IPS-NIHi11 (cell line): Measurements from ENCODE around the gene TSPEAR.

Experiments used
- DNase-seq: peaks from one replicate; pipeline ENCODE4 v3.0.0; 2012; ENCODE audit warnings: mixed read lengths, low spot score

Gene TSPEAR

DNA sequence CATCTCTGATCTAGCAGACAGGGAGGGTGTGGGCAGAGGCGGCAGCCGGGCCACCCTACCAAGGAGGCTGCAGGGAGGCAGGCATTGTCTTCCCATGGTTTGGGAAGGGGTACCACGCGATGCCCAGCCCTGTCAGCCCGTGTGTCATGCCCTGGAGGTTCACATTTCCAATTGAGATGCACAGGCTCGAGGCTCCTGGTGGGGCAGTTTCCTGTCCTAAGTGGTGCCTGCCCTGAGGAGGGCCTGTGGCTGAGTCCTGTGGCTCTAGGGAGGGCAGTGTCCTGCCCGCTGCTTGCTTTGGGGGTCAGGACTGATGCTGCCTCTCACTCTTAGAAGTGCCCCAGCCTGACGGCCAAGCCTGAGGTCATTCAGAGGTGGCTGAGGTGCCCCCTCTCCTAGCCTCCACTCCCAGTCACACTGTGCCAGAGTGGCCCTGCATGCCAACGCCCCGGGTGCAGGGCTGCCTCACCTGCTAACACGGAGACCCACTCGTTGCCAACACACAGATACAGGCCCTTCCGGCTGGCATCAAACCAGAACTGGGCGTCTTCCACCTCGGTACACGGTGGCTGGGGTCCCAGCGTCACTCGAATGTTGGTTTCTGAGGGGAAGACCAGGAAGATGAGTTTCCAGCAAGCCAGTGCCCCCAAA lies 183.3 kb downstream of the TSPEAR start:
- no peak for DNase-seq

DNA sequence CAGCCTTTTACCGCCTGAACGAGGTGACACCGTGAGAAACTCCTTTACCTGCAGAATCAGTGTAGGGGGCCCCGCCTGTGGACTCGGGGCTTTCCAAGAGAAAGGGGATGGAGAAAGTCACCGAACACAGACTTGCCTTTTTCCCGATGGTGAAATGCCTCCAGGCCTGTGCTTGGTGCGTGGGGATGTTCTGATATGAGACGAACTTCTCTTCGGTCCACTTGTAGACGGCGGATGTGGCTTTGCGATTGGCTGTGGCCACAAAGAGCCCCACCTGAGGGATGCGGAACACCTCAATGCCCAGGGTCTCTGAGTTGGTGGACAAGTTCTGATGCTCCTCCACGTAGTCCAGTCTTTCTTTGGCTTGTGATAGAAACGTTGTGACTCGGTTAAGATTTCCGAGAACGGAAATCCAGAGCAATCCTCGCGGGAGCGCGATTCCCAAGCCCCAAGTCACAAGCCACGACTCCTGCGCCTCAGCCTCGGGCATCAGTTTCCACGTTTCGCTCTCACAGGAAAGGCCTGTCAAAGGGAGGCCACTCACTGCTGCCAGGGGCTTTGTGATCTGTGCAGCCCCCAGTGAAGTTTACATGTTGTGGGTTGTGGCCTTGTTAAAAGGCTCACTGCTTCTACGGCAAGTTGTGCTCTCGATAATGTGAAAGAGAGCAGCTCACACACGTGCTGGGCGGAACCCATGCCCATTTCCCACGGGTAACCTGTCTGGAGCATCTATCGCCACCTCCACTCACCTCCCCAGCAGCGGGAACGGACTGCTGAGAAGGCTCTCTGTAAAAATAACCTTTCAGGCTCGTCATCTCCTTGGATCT lies 184.0 kb downstream of the TSPEAR start:
- DNase-seq, result no peak

DNA sequence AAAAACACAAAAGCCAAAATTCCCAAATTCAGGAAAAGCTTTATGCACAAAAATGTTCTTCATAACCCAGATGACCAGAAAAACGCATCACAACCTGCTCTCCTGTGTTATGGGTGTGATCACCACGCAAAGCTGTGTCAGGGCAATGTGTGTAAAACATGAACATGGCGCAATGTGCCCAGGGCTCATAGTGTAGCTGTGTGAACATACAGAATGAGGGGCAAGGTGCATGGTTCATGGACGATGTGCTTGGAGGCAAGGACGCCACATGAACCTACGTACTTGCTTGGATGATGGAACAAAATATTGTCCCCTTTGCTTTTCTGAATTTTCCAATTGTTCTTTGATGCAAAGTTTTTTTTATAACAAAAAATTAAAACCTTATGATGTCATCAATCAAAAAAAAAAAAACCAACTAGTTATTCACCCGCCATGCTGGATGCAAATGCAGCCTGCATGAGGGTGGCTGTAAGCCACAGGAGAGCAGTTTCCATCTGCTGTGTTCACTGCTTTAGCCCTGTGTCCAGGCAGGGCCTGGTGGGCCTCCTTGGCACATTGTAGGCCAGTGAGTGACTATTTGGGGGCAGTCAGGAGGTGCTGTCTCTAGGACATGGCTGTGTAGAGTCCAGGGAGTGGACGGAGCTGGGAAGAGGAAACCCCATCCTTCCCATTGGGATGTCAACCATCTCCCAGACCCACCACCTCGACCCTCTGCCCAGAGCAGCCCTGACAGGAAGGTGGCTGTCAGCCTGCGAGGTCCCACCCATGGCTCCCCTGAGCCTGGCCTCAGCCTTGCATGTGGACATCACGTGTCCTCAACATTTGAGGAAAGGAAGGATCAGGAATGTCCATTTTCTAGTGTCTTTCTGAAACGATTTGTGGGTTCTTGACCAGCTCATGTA lies 185.0 kb downstream of the TSPEAR start:
- no peak for DNase-seq

GRCh38 chr21:44525391-44526095 lies 185.8 kb downstream of the TSPEAR start:
- no peak for DNase-seq

DNA sequence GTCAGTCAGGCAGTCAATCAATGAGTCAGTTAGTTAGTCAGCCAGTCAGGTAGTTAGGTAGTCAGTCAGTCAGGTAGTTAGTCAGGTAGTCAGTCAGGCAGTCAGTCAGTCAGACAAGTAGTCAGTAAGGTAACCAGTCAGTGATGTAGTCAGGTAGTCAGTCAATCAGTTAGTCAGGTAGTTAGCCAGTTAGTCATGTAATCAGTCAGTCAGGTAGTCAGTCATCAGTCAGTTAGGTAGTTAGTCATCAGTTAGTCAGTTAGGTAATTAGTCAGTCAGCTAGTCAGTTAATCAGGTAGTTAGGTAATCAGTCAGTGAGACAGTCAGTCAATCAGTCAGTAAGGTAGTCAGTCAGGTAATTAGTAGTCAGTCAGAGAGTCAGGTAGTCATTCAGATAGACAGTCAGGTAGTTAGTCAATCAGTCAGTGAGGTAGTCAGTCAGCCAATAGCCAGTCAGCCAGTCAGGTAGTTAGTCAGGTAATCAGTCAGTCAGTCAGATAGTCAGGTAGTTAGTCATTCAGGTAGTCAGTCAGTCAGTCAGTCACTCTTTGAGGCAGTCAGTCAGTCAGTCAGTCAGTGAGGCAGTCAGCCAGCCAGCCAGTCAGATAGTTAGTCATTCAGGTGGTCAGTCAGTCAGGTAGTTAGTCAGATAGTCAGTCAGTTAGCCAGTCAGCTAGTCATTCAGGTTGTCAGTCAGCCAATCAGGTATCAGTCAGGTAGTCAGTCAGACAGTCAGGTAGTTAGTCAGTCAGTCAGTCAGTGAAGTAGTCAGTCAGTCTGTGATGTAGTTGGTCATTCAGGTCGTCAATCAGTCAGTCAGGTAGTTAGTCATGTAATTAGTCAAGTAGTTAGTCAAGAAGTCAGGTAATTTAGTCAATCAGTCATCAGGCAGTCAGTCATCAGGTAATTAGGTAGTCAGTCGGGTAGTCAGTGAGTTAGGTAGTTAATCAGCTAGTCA lies 186.7 kb downstream of the TSPEAR start:
- no peak for DNase-seq

GRCh38 chr21:44523567-44524413 lies 187.6 kb downstream of the TSPEAR start:
- DNase-seq, result no peak

- DNase-seq, result no peak
These were observed 188.6 kb downstream of the TSPEAR start for GRCh38 chr21:44522753-44523204.

DNA sequence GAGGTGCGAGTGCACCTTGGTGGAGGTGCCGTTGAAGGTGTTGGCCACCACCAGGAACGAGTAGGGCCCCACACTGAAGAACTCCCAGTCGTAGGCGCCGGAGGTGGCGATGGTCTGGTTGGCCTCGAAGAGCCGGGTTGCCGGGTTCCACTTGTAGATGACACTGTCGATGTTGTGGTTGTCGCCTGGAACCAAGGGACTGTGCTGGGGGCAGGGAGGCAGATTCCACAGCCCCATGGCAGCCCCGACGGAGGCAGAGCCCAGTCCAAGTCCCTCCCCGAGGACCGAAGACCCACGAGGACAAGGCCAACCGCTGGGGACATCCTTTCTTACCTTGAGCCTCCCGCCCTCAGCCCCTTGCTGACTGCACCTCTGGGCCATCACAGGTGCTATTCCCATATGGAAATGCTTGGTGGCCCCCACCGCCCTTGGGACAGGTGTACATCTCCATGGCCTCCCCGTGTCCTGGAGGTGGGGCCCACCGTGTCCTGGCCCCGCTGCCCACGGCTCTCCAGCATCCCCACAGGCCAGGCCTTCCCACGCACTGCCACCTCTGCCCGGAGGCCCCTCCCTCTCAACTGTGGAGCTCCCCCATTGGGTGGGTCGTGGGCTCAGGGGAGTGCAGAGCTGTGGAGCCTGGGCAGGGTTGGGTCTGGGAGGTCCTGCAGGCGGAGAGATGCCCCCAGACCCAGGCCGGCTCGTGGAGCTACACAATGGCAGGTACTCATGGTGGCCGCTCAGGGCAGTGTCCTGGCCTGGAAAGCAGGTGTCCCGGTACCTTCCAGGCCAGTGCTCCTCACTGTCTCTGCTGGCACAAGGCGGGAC lies 189.2 kb downstream of the TSPEAR start:
- DNase-seq, result no peak

DNA sequence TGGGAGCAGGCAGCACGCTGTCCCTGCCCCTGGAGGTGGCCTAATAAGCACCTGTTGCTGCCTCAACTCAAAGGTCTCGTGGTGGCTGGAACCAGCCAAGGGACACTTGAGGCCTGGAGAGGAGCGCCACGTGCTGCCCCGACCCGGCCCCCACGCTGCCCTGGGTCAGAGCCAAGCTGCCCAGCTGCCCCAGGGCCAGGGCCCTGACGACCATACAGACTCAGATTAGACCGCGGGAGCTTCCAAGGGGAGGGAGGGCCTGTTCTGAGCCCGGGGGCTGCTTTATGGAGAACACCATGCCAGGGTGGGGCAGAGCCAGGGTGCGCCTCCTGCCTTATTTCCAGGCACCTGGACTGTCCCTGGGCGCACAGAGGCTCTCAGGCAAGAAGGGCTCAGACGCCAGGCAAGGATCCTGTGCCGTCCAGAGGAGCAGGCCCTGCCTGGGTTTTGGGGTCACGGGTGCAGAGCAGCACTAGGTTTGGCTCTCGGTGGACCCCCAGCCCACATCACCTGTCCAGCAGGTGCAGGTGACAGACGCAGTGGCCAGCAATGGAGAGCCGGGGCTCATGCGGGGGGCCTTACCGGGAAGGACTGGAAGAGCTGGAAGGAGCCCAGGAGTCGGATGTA lies 190.0 kb downstream of the TSPEAR start:
- no peak for DNase-seq

GRCh38 chr21:44520326-44521300 lies 190.8 kb downstream of the TSPEAR start:
- DNase-seq, result no peak

- DNase-seq, result no peak
These were observed 191.7 kb downstream of the TSPEAR start for GRCh38 chr21:44519346-44520325.

- no peak for DNase-seq
These were observed 192.7 kb downstream of the TSPEAR start for GRCh38 chr21:44518686-44519085.

GRCh38 chr21:44517175-44517899 lies 194.0 kb downstream of the TSPEAR start:
- peak; percentile 86 for DNase-seq

DNA sequence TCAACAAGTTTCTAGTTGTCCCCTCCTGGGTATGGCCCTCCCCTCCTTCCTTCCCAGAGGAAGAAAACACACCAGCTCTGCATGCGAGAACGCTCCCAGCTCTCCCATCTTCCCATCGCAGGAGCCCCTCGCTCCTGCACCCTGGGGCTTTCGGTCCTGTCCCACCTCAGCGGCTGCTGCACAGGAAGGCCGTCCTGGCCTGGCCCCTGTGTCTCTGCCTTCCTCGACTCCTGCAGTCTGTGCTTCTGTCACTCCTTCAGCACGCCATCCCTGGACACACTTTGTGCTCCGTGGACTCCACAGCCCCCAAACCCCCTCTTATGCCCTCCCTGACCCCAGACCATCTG lies 194.6 kb downstream of the TSPEAR start:
- no peak for DNase-seq

GRCh38 chr21:44516342-44516741 lies 195.0 kb downstream of the TSPEAR start:
- DNase-seq, result no peak
